HG02943 (cell line): ENCODE results near the gene HS6ST2.

ENCODE experiments used
- ATAC-seq: cut with Tn5 transposase; IDR thresholded peaks from one replicate; pipeline ENCODE4 v1.9.1; 2021; ENCODE audit warnings: mild to moderate bottlenecking, low read depth, moderate library complexity; ENCODE audit not compliant: unreplicated experiment

Gene HS6ST2

DNA sequence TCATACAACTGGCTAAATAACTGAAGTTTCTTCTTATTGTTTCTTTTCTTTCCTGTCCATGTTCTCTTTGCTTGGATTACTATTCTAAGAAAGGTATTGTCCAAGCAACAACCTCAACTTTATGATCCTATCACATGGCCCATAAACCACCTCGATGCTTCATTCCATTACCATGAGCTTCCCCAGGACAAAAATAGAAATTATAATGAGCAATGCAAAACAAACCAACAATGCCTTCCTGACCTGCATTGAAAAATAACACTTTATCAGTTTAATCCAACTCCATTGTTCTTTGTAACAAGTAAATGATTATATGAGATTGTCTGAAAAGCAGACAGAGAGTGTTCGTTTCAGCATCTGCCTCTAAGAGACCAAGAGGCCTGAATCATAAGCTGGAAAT, 148.8 kb downstream of the HS6ST2 start:
- ATAC-seq: no peak

GRCh38 chrX:132807411-132808030, 150.9 kb downstream of the HS6ST2 start:
- ATAC-seq: no peak

GRCh38 chrX:132802033-132802432, 156.4 kb downstream of the HS6ST2 start:
- no peak for ATAC-seq

- ATAC-seq: no peak
Measured at GRCh38 chrX:132795181-132795580, 163.2 kb downstream of the HS6ST2 start.

DNA sequence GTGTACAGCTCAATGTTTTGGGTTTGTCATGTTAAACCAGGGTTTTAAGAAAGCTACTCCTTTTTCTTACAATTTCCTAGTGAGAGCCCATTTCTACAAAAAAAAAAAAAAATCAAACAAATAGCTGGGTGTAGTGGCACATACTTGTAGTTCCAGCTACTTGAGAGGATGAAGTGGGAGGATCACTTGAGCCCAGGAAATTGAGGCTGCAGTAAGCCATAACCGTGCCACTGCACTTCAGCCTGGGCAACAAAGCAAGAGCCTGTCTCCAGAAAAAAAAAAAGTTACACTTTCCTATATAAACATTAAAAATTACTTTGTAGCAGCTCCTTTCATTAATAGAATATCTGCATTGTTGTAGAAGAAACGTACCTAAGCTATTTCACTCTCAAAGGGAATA, 166.7 kb downstream of the HS6ST2 start:
- ATAC-seq: no peak

DNA sequence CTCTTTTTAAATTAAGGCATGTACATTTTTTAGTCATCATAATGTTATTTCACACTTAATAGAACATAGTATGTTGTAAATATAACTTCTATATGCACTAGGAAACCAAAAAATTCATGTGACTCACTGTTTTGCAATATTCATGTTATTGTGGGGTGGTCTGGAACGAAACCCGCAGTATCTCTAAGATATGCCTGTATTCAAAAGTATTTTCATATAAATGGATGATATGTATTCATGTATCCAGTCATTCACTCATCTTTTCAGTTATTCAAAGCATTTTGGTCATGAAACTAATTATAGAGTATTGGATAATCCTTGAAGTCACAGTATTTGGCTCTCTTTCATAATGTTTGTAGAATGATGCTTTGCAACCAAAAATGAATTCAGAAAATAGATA, 168.1 kb downstream of the HS6ST2 start:
- ATAC-seq: no peak

GRCh38 chrX:132786217-132786616, 172.2 kb downstream of the HS6ST2 start:
- ATAC-seq: no peak

GRCh38 chrX:132778917-132779316, 179.5 kb downstream of the HS6ST2 start:
- no peak for ATAC-seq

DNA sequence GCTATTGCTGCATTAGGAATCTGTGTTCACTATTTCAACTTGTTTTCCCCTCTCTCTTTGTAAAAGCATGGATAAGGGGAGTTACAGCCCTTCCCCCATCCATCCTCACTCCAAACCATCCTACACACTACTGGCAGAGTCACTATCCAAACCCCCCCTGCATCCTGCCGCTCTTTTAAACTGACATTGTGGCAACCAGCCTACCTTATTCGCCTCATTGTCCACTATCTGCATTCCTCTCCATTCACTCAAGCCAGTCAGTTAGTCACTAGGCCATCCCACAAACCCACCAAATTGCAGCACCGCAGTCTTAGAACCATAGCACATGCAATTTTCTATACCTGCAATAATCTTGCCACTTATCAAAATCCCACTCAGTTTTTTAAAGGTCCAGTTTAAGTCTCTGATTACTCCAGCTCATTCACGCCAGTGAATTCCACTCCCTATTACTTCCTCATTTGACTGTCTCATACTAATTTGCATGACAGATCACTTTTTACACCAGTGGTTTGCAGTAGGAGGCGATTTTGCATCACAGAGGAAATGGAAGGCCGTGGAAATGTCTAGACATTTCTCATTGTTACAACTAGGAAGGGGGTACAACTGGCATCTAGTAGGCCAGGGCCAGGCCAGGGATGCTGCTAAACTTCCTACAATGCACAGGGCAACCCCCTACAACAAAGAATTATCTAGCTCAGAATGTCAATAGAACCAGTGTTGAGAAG, 181.8 kb downstream of the HS6ST2 start:
- no peak for ATAC-seq

DNA sequence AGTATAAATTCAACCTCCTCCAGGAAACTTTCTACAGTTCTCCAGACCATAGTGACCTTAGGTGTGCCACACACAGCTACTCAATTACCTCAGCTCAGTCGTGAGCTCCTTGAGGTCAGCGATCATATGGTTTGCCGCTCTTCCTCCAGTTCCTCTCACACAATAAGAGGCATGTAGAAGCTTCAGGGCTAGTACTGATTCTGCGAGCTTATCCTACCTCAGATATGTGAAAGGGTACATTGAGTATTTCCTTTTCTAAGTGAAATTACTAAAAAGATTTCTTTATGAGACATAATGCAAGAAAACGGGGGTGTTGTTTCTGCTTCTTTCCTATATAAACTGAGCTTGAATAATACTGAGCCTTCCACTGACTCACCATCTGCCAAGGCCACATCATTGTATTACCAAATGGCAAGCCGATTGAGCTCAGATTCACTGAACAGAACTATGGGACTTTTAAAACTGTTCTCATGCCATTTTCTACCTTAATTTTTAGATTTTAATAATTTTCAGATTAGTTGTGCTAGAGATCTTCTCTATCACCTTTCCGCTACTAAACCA, 183.1 kb downstream of the HS6ST2 start:
- no peak for ATAC-seq

- no peak for ATAC-seq
Measured at GRCh38 chrX:132774010-132774714, 184.3 kb downstream of the HS6ST2 start.

- ATAC-seq: no peak
Measured at GRCh38 chrX:132769609-132770008, 188.8 kb downstream of the HS6ST2 start.

- no peak for ATAC-seq
Measured at GRCh38 chrX:132766452-132766851, 192.0 kb downstream of the HS6ST2 start.

DNA sequence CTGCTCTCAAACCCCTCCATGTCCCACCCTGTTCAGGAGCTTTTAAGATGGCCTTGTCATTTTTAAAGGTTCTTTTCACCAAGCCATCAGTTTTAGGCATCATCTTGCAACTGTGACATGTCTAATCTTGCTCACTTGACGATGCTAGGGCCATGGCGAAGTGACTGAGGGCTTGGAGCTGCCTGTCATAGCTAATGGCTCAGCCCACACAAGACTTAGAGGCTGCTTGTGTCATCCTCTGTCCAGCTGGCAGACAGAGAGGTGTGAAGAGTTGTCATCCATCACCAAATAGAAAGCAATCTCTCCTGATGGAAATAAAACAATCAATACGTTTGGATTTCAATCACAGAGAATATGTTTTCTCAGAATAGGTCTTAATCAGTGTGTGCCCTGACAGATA, 194.9 kb downstream of the HS6ST2 start:
- ATAC-seq: no peak

- ATAC-seq: no peak
Measured at GRCh38 chrX:132758759-132759158, 199.7 kb downstream of the HS6ST2 start.

GRCh38 chrX:132757066-132757623, 201.3 kb downstream of the HS6ST2 start:
- no peak for ATAC-seq

DNA sequence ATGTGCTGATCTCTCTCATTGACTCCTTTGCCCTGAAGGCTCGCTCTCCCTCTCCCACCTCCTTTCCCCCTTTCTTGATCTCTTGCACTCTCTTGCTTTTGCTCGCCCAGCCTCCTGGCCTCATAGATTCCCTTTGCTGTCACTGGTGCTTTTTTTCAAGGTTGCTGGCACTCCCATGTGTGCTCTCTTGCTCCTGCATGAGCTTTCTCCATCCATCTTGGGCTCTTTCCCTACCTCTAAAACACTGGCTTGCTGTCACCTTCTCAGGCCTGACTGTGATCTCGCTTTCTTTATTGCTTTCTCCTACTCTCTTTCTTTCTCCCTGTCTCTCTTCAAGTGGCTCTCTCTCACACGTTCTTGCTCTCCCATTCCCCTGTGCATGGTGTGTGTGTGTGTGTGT, 202.0 kb downstream of the HS6ST2 start:
- no peak for ATAC-seq

DNA sequence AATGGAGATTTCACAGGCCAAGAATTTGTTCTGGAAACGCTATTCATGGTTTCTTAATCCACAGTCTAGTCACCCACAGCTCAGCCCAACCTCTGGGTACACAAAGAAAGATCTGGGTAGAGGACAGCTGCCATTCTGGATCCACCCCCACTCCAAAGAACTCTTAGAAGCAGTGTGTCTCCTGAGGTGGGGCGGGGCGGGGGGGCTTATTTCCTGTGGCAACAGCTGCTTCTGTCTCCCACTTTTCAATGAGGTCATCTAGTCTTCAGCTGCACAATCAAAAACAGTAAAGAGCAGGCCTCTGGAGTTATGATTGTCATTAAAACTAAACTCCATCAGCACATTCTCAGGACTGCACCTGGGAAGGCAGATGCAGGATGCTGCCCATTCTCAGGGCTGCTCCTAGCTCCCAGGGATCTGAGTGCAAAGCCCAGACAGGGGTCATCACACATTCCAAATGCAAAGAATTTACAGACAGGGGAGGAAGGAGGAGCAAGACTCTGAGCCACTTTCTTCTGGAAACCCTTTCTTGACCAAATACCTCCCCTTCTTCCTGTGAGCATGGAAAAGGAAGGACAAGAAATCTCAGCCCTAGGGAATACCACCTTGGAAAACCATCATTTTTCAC, 207.3 kb downstream of the HS6ST2 start:
- ATAC-seq: no peak

DNA sequence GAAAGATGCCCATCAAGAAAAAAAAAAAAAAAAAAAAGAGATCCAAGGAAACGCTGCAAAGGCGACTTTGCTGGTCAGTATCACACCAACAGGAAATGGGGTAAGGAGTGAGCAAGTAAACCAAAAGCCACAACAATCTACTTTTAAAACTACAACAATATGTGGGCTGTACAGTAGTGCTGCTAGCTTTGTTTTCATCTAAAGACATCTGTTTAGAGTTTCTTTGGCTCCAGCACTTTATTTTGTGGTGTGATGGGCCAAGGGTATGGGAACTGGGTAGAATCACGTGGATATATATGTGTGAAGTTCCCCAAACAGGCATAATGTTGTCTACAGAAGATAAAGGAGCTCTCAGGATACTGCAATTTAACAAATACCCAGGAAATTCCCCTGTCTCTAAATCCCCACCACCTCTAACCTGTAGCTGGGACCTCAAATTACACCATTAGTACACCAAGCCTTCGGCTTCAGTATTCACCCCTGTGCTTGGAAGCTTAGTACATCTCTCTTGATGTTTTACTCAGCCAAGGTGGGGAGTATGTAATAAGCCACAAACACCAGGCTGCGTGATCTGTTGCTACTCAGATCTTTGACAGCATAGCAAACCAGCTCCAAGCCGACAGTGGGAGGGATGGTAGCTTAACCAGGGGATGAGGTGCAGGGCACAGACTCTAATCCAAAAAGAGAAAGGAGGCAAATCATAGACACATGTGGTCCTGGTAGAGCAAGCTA, 207.9 kb downstream of the HS6ST2 start:
- ATAC-seq: no peak

DNA sequence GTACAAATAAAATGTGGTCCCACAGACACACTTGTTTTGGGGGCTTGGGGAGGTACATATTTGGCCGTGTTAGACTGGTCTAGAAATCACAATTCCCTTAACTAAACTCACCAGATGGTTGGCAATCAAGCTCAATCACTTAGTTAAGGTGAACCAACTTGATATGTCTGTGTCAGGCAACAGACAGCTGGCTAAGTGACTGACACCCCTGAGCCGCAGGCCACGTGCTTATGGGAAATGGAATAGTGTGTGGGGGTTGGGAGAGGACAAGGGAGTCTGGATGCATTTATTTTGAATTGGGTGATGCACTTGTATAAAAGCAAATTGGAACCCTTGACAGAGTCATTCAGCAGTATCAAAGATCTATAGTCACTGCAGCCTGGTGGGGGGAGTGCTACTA, 209.0 kb downstream of the HS6ST2 start:
- ATAC-seq: no peak
